Mammary epithelial cell (primary cell): ENCODE measurements around the gene RPP14.
"Not testable (repeated sequence)": the region's sequence is repeated elsewhere in the genome, so short reads cannot be mapped to it uniquely, and the experiment has no call there.

Experiments used
- EZH2 ChIP-seq: IDR thresholded peaks from 2 replicates; pipeline ENCODE4 v1.6.1; 2012; ENCODE audit warnings: low read length, inconsistent platforms, borderline replicate concordance
- TF ChIP-seq, protein P1 (sequence below), 2 donors: IDR thresholded peaks in 1 of 2; conservative IDR thresholded peaks in 1 of 2; 2 replicates each; pipeline ENCODE4 v1.5.1; 2011 to 2012; ENCODE audit warnings: inconsistent platforms in 2 of 2, low read length in 2 of 2, mild to moderate bottlenecking in 2 of 2, control low read depth in 1 of 2, low read depth in 1 of 2; ENCODE audit not compliant: insufficient read depth in 1 of 2; ENCODE audit errors: extremely low read depth in 1 of 2

DNA sequence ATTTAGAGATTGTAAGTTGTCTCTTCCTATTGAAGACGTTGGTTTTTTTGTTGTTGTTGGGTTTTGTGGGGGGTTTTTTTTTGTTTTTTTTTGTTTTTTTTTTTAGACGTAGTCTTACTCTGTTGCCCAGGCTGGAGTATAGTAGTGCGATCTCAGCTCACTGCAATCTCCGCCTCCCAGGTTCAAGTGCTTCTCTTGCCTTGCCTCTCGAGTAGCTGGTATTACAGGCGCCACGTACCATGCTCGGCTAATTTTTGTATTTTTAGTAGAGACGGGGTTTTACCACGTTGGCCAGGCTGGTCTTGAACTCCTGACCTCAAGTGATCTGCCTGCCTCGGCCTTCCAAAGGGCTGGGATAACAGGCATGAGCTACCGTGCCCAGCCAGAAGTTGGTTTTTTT lies 33.1 kb downstream of the RPP14 start:
- TF ChIP-seq, protein P1, sequence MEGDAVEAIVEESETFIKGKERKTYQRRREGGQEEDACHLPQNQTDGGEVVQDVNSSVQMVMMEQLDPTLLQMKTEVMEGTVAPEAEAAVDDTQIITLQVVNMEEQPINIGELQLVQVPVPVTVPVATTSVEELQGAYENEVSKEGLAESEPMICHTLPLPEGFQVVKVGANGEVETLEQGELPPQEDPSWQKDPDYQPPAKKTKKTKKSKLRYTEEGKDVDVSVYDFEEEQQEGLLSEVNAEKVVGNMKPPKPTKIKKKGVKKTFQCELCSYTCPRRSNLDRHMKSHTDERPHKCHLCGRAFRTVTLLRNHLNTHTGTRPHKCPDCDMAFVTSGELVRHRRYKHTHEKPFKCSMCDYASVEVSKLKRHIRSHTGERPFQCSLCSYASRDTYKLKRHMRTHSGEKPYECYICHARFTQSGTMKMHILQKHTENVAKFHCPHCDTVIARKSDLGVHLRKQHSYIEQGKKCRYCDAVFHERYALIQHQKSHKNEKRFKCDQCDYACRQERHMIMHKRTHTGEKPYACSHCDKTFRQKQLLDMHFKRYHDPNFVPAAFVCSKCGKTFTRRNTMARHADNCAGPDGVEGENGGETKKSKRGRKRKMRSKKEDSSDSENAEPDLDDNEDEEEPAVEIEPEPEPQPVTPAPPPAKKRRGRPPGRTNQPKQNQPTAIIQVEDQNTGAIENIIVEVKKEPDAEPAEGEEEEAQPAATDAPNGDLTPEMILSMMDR (conservative IDR thresholded peaks at IDR 0.05 in 1 of 2, IDR thresholded peaks at IDR 0.05 in 1 of 2; ENCODE audit: extremely low read depth in 1 of 2, insufficient read depth in 1 of 2, low read depth in 1 of 2, low read length in 2 of 2), result not testable (repeated sequence)
- TF ChIP-seq EZH2, result not testable (repeated sequence)
